NOMO-1 (cell line): ENCODE measurements around the gene KPNB1.

Source experiments
- DNase-seq, 2 experiments: peaks; one replicate each; lab custom pipeline; 2025; ENCODE audit not compliant: unreplicated experiment in 2 of 2; lab: John Stamatoyannopoulos, UW

KPNB1 gene

DNA sequence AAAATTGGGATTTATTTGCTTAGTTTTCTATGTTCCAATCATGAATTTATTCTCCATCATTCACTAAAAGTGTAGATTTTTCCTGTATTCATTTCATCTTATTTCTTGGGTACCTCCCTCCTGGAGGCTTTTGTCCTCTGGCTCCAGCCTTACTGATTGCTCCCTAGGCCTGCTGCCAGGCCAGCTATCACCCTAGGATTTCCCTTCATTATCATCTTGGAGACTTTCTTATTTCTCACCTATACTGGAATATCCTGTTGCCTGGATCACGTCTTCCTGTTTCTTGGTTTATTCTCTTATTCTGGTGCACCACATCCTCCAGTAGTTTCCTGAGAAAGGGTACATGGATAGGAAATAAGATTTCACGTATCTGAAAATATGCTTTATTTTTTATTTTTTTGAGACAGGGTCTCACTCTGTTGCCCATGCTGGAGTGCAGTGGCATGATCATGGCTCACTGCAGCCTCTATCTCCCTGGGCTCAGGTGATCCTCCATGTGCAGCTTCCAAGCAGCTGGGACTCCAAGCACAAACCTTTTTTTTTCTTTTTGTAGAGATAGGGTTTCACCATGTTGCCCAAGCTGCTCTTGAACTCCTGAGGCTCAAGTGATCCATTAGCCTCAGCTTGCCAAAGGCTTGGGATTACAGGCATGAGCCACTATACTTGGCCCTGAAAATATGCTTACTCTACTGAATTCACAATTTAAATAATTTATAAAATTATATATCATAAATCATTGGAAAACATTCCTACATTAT is 13.3 kb upstream of the KPNB1 start:
- DNase-seq: no peak

DNA sequence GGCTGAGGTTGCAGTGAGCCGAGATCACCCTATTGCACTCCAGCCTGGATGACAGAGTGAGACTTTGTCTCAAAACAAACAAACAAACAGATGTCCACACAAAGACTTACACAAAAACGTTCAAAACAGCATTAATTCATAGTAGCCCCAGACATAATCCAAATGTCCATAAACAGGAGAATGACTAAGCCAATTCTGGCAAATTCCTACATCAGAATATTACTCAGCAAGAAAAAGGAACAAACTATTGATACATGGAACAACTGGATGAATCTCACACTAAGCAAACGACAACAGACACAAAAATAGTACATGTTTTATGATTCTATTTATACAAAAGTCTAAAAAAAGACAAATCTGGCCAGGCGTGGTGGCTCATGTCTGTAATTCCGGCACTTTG is 10.8 kb upstream of the KPNB1 start:
- no peak for DNase-seq

DNA sequence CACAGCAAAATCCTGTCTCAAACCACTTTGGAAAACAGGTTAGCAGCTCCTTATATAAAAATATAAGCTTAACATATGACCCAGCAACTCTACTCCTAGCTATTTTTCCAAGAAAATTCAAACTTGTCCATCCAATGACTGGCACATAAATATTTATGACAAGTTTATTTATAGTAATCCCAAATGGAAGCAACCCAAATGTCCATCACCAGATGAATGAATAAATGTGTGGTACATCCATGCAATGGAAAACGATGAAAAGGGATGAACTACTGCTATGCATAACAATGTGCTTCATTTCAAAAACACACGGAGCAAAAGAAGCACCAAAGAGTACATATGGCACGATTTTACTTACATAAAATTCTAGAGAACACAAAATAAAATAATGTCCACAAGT is 9.6 kb upstream of the KPNB1 start:
- no peak for DNase-seq

DNA sequence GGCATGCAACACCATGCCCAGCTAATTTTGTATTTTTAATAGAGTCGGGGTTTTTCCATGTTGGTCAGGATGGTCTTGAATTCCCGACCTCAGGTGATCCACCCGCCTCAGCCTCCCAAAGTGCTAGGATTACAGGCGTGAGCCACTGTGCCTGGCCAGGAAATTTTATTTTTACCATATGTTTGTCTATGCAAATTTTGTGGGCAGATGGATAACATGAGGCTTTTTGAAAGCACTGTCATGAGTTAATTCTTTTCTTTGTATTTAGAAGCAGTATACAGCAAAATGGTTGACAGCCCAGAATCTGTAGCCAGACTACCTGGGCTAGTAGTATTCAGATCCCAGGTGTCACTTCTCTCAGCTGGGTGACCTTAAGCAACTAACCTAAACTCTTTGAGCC is 8.5 kb upstream of the KPNB1 start:
- DNase-seq: no peak

DNA sequence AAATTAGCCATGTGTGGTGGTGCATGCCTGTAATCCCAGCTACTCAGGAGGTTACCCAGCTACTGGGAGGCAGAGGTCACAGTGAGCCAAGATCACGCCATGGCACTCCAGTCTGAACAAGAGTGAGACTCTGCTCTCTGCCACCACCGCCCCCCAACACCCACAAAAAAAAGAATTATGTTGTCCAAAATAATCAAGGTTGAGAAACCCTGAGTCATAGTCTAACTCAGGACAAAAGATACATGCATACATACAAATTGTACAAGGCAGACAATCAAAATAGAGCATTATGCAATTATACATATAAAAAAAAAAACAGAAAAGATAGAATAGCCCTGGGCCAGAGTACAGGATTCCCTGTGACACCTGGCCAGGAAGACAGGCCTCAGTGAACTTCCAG is 6.6 kb upstream of the KPNB1 start:
- DNase-seq: no peak

DNA sequence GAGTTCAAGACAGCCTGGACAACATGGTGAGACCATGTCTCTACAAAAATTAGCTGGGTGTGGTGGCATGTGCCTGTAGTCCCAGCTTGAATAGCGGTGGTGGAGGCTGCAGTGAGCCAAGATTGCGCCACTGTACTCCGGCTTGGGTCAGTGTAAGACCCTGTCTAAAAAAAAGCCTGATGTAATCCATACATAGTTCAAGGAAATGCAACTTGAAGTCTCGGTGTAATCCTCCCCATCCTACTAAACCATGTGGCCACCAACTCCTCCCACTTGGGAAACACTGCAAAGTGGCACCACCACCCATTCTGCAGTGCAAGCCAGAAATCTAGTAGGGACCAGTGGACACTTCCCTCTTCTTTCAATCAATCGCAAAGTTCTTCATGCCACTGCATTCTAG is 5.4 kb upstream of the KPNB1 start:
- peak; percentile 40 to 44 for DNase-seq

DNA sequence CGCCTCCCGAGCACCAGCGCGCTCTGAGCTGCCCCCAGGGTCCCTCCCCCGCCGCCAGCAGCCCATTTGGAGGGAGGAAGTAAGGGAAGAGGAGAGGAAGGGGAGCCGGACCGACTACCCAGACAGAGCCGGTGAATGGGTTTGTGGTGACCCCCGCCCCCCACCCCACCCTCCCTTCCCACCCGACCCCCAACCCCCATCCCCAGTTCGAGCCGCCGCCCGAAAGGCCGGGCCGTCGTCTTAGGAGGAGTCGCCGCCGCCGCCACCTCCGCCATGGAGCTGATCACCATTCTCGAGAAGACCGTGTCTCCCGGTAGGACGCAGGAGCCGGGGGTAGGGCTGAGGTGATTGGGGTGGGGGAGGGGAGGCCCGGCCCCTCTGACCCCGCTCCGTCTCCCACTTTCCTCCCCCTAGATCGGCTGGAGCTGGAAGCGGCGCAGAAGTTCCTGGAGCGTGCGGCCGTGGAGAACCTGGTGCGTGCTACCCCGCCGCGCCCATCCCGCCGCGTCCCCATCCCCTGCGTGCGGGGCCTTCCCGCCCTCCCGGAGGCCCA is 329 bp downstream of the KPNB1 start:
- DNase-seq: peak in 1 of 2 experiments; percentile 55

DNA sequence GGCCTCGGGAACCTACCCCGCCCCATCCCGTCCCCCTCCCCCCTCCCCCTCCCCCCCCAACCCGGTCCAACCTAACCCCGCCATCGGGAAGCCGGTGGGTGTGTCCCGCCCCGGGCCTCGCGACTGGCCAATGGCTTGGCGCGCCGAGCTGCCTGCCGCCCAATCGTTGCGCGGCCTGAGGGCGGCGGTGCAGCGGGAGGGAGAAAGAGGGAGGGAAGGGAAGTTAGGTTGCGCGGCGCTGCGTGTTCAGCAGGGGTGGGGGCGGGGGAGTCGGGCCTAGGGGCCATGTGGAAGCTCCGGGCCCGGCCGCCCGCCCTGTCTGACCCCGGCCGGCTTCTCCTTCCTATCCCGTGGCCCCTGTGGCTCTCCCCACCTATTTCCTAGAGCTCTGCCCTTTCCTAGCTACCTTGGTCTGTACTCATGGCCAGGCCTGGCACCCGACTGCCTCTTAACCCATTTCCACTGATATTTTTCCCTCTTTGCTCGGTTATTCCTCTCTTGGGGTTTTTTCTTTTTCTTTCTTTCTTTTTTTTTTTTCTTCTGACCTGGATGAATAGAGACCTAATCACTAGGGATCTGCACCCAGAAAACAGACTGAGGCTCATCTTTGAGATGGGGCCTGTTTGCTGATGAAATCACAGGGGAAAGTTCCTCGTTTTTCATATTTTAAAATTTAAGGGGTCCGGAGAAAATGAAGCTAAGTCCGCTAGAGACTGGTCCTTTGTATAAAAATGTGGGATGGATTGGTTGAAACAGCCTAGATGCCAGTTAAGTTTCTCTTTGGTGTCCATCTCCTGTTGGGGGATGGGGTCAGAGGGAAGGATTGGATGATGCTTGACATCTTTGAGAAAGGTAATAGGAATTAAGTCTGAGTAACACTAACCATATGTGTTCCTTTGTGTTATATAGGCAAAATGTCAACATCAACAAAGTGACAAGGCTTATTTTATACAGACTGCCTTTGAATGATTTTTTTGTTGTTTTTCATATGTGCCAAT is 1.1 kb downstream of the KPNB1 start:
- peak; percentile 91 to 95 for DNase-seq

DNA sequence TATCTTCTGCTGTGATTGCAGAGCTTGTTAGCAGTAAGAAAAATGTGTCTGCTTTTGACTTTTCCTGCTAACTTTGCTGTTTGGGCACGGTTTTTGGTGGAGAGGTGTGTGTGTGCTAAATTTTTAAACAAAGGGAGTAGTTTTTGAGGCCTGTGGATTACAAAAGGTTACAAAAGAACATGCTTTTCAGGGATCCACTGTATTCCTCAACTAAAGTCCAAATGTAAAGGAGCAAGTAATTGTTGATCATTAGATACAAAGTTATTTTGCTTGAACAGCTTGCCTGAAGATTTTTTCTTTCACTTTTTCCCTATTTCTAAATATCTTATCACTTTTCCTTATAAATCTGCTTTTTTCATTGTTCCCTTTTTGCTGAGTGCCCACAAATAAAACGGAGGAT is 2.0 kb downstream of the KPNB1 start:
- no peak for DNase-seq

DNA sequence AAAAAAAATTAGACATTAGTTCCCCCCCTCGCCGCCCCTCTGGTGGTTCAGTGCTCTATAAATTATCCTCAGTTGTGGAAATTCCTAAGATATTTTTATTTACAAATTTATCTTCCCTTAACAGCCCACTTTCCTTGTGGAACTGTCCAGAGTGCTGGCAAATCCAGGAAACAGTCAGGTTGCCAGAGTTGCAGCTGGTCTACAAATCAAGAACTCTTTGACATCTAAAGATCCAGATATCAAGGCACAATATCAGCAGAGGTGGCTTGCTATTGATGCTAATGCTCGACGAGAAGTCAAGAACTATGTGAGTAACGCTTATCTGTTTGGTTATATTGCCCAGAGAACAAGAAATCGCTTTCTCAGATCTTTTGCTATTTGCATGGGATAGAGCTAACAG is 2.9 kb downstream of the KPNB1 start:
- DNase-seq: no peak

DNA sequence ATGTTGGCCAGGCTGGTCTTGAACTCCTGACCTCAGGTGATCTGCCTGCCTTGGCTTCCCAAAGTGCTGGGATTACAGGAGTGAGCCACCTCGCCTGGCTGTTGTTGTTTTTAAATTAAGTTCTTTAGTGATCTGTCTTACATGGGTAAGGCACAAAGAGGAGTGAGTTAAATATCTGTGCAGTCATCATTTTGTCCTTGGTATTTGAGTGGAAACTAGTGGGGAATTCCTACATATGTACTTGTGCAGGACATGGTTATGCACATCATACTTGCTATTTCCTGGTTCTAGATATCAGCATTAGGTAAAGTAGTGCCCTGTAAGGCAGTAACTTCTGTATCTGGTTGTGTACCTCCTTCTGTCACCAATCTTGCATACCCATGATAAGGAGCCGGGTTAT is 3.7 kb downstream of the KPNB1 start:
- no peak for DNase-seq

DNA sequence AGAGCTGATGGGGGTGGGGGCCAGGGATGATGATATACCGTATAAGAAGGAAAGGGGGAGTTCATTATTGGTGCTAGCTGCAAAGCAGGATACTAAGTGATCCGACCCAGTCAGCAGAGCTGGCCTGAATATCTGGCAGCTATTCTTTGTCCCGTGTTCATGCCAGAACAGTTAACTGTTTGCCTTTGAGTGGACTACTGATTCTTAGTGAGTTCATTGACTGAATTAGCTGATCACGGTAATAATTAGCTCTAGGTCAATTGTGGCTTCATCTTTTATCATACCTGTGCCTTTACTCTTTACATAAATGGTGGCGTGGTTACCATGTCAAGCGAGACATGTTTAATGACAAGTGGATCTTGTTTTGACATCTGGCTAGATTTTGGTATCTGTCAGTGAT is 5.3 kb downstream of the KPNB1 start:
- no peak for DNase-seq

DNA sequence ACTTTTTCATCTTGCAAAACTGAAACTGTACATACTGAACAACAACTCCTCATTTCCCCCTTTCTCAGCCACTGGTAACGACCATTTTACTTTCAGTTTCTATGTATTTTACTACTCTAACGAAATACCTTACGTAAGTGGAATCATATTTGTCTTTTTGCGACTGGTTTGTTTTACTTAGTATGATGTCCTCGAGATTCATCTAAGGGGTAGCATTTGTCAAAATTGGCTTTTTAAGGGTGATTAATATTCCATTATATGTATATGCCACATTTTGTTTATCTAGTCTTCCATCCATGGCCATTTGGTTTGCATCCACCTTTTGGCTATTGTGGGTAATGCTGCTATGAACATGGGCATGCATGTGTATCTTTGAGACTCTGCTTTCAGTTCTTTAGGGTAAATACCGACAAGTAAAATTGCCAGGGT is 10.4 kb downstream of the KPNB1 start:
- peak; percentile 71 to 93 for DNase-seq

DNA sequence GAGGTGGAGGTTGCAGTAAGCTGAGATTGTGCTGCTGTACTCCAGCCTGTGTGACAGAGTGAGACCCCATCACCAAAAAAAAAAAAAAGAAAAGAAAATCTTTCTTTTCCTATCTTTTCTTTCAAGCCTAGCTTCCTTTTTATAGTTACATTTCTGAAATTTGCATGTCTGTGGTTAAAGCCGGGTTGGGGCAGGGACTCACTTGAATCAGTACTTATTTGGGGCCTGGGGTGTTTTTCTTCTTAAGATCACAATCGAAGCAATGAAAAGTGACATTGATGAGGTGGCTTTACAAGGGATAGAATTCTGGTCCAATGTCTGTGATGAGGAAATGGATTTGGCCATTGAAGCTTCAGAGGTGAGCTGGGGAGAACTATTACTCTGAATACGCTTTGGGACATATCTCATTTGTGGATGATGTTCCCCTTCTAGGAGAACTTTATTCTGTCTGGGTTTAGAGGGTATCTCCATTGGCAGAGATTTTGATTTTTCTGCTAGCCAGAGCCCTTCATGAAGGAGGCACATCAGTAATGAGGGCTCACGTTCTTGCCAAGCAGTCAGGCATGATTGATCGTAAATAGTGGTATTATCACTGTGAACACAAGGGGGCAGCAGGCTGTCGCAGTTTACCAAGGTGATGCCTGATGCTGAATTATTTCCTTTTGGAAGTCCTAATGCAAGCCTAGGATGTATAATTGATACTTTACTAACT is 14.3 kb downstream of the KPNB1 start:
- DNase-seq: peak; percentile 20 to 43

DNA sequence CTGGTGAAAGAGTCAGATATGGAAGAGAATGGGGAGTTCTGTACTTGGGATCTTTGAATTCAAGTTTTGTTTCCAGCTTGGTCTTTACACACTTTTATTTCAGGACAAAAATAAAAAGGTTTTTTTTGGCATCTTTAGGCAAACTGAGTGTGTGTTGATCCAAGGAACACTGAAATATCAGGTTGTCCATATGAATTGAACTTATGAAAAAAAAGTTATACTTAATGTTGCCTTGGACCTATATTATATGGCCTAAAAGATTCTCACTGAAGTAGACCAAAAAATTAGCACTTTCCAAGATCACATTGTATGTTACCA is 14.9 kb downstream of the KPNB1 start:
- DNase-seq: no peak

DNA sequence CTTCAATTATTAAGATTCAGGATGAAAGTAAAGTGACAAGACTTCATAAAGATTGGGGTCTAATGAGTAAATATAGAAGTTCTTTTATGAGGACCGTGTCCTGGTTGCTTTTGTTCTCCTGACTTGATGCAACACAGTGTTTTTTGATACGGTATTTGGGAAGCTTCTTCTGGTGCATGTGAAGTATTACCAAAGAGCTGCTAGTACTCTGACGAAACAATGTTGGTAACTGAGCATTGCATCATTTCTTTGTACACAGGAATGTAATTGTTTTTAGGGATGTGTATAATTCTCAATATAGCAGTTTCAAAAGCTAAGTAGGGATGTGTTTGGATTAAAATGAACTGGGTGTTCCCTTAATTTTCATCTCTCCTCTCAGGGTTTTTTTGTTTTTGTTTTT is 15.9 kb downstream of the KPNB1 start:
- DNase-seq: peak in 1 of 2 experiments; percentile 62

DNA sequence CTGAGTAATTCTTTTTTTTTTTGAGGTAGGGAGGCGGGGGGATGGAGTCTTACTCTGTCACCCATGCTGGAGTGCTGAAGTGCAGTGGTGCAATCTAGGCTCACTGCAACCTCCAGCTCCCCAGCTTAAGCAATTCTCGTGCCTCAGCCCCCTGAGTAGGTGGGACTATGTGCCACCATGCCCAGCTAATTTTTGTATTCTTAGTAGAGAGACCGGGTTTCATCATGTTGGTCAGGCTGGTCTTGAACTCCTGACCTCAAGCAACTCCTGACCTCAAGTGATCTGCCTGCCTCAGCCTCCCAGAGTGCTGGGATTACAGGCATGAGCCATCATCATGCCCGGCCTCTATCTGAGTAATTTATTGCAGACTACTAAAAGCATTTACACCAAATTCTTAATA is 19.4 kb downstream of the KPNB1 start:
- DNase-seq: no peak

DNA sequence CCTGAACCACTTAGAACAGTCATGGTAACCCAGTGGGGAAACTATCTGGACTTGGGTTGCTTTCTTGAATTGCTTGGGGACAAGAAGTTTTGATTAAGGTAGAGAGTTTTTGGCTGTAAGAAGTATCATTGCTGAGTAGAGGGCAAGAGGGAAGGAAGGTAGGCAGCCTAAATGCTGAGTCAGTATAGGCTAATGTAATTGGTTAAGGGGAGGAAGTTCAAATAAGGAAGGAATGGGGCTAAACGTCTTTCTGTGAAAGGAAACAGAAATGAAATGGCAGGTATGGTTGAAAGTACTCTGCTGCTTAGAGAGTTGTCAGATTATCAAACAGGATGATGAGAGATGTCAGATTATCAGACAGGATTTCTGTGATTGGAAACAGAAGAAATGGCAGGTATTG is 20.3 kb downstream of the KPNB1 start:
- DNase-seq: peak; percentile 69 to 85

DNA sequence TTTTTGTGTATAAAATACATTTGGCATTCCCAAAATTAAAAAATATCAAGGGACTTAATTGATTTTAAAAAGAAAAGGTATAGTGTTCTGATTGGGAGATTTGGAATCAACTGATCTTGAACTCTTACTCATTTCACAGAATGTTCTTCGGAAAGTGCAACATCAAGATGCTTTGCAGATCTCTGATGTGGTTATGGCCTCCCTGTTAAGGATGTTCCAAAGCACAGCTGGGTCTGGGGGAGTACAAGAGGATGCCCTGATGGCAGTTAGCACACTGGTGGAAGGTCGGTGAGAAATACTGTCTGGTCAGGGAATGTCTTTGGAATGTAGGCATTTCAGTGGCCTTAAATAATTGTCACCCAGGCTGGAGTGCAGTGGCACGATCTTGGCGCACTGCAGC is 24.8 kb downstream of the KPNB1 start:
- no peak for DNase-seq

DNA sequence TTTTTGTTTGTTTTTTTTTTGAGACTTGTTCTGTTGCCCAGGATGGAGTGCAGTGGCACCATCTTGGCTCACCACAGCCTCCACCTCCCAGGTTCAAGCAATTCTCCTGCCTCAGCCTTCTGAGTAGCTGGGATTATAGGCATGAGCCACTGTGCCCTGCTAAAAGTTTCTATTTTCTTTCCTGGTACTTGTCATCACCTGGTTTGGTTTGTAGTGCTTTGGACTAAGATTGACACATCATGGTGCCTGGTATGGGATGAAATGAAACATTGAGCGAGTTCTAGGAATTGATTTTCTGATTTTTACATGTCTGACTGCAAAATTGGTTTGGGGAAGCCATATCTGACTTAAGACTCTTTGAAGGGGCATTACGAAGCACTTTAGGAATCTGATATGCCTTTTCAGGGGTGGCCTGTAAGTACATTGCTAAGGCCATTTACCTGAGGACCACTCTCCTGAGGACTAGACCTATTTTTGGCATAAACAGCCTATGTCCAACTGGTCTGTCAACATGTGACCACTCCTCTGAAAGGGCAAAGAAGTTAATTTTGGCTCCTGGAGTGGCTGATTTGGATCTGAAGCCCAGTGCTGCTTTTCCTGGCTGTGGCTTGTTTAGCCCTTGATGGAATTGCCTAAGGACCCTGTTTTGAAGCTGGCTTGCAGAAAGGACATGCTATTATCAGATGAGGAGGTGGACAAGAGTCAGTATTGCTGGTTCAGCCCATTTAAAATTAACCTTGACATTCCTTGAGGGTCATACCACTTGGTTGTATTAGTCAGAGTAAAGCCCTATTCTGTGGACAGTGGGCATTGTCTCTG is 25.9 kb downstream of the KPNB1 start:
- no peak for DNase-seq

DNA sequence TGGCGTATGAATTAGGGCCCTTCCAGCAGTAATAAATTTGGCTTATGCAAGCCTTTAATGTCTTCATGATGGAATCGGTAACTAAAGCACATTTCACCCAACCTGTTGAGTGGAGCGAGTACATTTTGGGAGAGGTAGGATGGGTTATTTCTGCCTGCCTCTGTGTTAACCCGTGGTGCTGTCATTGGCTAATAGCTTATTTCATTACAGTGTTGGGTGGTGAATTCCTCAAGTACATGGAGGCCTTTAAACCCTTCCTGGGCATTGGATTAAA is 26.4 kb downstream of the KPNB1 start:
- DNase-seq: no peak
